Measurements from ENCODE around the gene STK32A.

GRCh38 chr5:147223343-147223742 lies 11.5 kb upstream of the STK32A start:
- TF ChIP-seq CTCF (IDR thresholded peaks at IDR 0.05): no peak
- TF ChIP-seq POLR2AphosphoS5 (IDR thresholded peaks at IDR 0.05): no peak

Data from esophagus muscularis mucosa (tissue), 3 donors.